ENCODE data around the gene FBN2. TPM values are rescaled to one million over a fixed set of nuclear protein-coding genes. Genes with fewer than 3 reads are reported as not detected.

FBN2 gene
- polyA plus RNA-seq, 1 donor from 2014 or later = not detected

DNA sequence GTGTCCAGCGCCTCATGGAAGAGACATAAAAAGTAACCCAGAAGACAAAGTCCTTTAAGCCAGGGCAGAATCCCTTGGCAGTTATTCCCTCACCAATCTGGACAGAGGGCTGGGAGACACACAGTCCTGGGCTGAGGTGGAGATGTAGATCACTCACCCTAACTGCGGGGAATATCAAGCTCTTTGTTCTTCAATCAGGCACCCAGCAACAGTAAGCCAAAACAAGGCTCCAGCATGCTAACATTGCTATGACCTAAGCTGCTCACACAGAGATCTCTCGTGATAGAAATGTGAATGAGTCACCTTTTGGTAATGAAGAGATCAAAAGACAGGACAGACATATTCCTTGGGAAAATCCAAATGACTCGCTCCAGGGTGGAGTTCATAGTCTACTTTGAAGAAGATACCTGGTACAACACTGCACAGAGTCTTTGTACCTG is 101.3 kb downstream of the FBN2 start:
- H3K27me3 Mint-ChIP-seq = no peaks in the 10 kb centered on the region
- no peak overlapping the region for H3K4me3 Mint-ChIP-seq
- no peaks in the 10 kb centered on the region for H3K4me1 Mint-ChIP-seq
- no peaks in the 10 kb centered on the region for H3K9me3 Mint-ChIP-seq
- no peak overlapping the region for H3K27ac Mint-ChIP-seq
- no peaks in the 10 kb centered on the region for H3K36me3 Mint-ChIP-seq

DNA sequence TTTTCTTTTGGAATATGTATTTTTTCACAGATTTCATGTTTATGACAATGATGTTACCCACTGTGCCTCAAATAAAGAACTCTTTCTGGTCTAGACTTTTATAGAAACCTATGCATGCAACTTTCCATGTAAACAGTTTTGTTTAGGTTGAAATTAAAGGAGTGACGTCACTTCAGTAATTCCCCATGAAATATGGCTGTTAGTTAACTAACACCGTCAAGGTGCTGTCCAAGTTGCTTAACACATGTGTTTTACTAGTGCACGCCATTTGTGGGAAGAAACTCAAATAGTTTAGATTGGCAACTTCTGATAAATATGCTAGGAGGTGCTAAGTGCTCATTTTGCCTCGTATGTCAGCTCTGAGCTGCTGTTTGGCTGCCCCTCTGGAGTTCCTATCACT is 102.2 kb downstream of the FBN2 start:
- no peaks in the 10 kb centered on the region for H3K36me3 Mint-ChIP-seq
- H3K9me3 Mint-ChIP-seq = no peaks in the 10 kb centered on the region
- H3K4me1 Mint-ChIP-seq = no peaks in the 10 kb centered on the region
- no peak overlapping the region for H3K27ac Mint-ChIP-seq
- H3K27me3 Mint-ChIP-seq = no peaks in the 10 kb centered on the region
- H3K4me3 Mint-ChIP-seq = no peak overlapping the region

GRCh38 chr5:128434993-128435392 is 103.1 kb downstream of the FBN2 start:
- H3K36me3 Mint-ChIP-seq = no peaks in the 10 kb centered on the region
- H3K4me3 Mint-ChIP-seq = no peak overlapping the region
- no peak overlapping the region for H3K27ac Mint-ChIP-seq
- no peaks in the 10 kb centered on the region for H3K4me1 Mint-ChIP-seq
- H3K9me3 Mint-ChIP-seq = no peaks in the 10 kb centered on the region
- H3K27me3 Mint-ChIP-seq = no peaks in the 10 kb centered on the region

DNA sequence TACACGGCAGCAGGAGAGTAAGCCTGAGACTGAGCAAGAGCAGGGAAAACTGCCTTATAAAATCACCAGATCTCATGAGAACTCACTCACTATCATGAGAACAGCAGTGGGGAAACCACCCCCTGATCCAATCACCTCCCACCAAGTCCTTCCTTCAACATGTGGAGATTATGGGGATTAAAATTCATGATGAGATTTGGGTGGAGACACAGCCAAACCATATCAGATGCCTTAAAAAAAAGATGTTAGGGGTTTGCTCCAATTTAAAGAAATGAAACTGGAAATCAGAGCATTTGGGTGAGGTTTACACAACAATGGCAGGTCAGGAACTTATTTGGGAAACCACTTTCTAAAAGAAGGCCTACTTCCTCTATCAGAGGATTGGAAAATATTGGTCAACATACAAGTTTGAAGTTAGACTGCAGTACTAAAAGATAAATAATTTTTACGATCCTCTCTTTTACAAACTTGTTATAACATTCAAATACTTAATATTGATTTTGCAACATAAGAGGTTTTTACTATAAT is 105.1 kb downstream of the FBN2 start:
- Mint-ChIP-seq H3K4me1 (peaks cover 0 to 1% (median 0%) of the 10 kb centered on the region in 3 donors), H3K4me3 (no peak overlapping the region), H3K27me3 (no peaks in the 10 kb centered on the region), H3K36me3 (no peaks in the 10 kb centered on the region), H3K27ac (no peak overlapping the region), H3K9me3 (no peaks in the 10 kb centered on the region)

- Mint-ChIP-seq H3K36me3 (no peaks in the 10 kb centered on the region), H3K27me3 (no peaks in the 10 kb centered on the region), H3K4me3 (no peak overlapping the region), H3K9me3 (peaks cover 0 to 2% (median 0%) of the 10 kb centered on the region in 3 donors), H3K4me1 (peaks cover 0 to 1% (median 0%) of the 10 kb centered on the region in 3 donors), H3K27ac (no peak overlapping the region)
Measured at GRCh38 chr5:128427921-128428320, 110.1 kb downstream of the FBN2 start.

- H3K4me3 Mint-ChIP-seq = no peak overlapping the region
Measured at GRCh38 chr5:128426090-128426534, 111.9 kb downstream of the FBN2 start.

GRCh38 chr5:128424646-128425045 is 113.4 kb downstream of the FBN2 start:
- Mint-ChIP-seq H3K36me3 (no peaks in the 10 kb centered on the region), H3K27me3 (no peaks in the 10 kb centered on the region), H3K27ac (no peak overlapping the region), H3K9me3 (peaks cover 0 to 2% (median 0%) of the 10 kb centered on the region in 3 donors), H3K4me3 (no peak overlapping the region), H3K4me1 (peaks cover 0 to 1% (median 0%) of the 10 kb centered on the region in 3 donors)

More at GRCh38 chr5:128426090-128426534, 111.9 kb downstream of the FBN2 start:
- Mint-ChIP-seq H3K4me1 (peaks cover 0 to 1% (median 0%) of the 10 kb centered on the region in 3 donors), H3K9me3 (peaks cover 0 to 2% (median 0%) of the 10 kb centered on the region in 3 donors), H3K36me3 (no peaks in the 10 kb centered on the region), H3K27me3 (no peaks in the 10 kb centered on the region), H3K27ac (no peak overlapping the region)

GRCh38 chr5:128422612-128423011 is 115.4 kb downstream of the FBN2 start:
- Mint-ChIP-seq H3K4me1 (no peaks in the 10 kb centered on the region), H3K36me3 (no peaks in the 10 kb centered on the region), H3K4me3 (no peak overlapping the region)

GRCh38 chr5:128414469-128414868 is 123.6 kb downstream of the FBN2 start:
- no peak overlapping the region for H3K27ac Mint-ChIP-seq
- no peaks in the 10 kb centered on the region for H3K4me1 Mint-ChIP-seq
- H3K27me3 Mint-ChIP-seq = no peaks in the 10 kb centered on the region
- H3K36me3 Mint-ChIP-seq = peaks cover 1% of the 10 kb centered on the region
- H3K4me3 Mint-ChIP-seq = no peak overlapping the region
- H3K9me3 Mint-ChIP-seq = peaks cover 1 to 4% (median 2%) of the 10 kb centered on the region in 3 donors

More at GRCh38 chr5:128422612-128423011, 115.4 kb downstream of the FBN2 start:
- Mint-ChIP-seq H3K27ac (no peak overlapping the region), H3K9me3 (peaks cover 0 to 4% (median 0%) of the 10 kb centered on the region in 3 donors), H3K27me3 (no peaks in the 10 kb centered on the region)

DNA sequence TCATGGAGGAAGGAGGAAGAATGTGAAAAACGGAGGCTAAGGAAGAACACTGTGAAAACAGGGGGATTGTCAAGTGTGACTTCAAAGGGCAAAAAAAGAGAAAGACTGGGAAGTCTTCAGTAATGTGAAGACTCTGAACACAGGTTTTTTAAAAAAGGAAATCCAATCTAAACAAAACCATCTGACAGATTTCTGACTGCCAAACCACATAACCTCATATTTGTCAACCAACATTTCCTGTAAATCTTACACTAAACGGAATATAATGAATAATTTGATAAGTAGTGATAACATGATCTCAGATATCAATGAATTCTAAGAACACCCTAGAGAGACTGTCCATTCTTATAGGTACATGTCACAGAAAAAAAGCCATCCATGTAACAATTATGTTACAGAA is 124.7 kb downstream of the FBN2 start:
- Mint-ChIP-seq H3K4me3 (peak overlapping the region in 1 of 4 donors; percentile 4), H3K27me3 (no peaks in the 10 kb centered on the region), H3K4me1 (no peaks in the 10 kb centered on the region), H3K9me3 (peaks cover 1 to 4% (median 2%) of the 10 kb centered on the region in 3 donors), H3K27ac (peak overlapping the region in 1 of 3 donors; percentile 41), H3K36me3 (peaks cover 1% of the 10 kb centered on the region)

DNA sequence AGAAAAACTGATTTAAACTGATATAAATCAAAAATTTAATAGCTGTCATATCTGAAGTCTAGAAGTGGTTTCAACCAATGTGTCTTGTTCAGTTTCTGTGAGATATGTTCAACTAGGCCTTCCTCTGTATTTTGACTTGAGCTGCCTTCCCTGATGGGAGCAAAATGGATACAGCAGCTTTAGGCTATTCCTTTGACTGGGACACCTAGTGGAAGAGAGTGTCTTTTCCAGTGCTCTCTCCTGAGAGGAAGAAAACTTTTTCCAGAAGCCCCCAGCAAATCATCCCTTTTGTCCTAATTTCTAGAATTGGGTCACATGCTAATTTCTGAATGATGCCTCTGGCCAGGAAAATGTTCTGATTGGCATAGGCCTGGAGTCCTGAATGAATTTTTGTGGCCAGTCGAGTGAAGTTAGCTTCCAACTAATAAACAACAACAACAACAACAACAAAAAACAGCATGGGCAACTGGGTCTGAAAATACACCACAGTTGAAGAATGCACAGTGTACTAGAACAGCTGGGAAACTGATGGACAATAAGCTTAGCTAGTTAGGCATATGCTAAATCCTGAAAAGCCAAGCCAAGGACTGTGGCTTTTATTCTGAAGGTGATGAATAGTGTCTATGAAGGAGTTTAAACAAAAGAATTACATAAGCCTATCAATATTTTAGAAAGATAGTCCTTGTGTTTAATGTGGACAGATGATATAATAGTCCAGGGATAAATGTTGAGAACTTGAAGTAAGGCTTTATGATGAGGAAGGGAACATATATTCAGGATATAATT is 125.7 kb downstream of the FBN2 start:
- peaks cover 1% of the 10 kb centered on the region for H3K36me3 Mint-ChIP-seq
- no peak overlapping the region for H3K4me3 Mint-ChIP-seq
- H3K9me3 Mint-ChIP-seq = peaks cover 0 to 2% (median 1%) of the 10 kb centered on the region in 3 donors
- no peaks in the 10 kb centered on the region for H3K4me1 Mint-ChIP-seq
- no peak overlapping the region for H3K27ac Mint-ChIP-seq
- H3K27me3 Mint-ChIP-seq = no peaks in the 10 kb centered on the region

GRCh38 chr5:128409166-128409800 is 128.8 kb downstream of the FBN2 start:
- no peaks in the 10 kb centered on the region for H3K27me3 Mint-ChIP-seq
- peaks cover 1% of the 10 kb centered on the region for H3K36me3 Mint-ChIP-seq
- H3K27ac Mint-ChIP-seq = no peak overlapping the region
- no peak overlapping the region for H3K4me3 Mint-ChIP-seq
- H3K9me3 Mint-ChIP-seq = peaks cover 0 to 1% (median 0%) of the 10 kb centered on the region in 3 donors
- H3K4me1 Mint-ChIP-seq = no peaks in the 10 kb centered on the region

DNA sequence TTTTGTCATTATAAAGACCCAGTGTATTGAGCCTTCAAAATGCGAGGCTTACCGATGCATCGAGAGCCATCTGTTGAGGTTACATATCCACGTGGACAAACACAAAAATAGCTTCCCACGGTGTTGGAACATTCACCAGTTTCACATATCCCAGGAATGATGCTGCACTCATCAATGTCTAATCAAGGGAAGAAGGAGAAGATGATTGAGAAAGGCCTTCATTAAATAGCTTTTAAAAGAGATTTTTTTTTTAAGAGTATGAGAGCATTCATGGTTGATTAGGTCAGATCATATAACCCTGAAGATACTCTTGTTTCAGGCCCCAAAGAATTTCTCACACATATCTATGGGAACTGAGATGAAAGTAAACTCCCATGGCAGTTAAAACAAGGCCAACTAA is 129.4 kb downstream of the FBN2 start:
- H3K9me3 Mint-ChIP-seq = peaks cover 0 to 1% (median 0%) of the 10 kb centered on the region in 3 donors
- no peak overlapping the region for H3K27ac Mint-ChIP-seq
- H3K36me3 Mint-ChIP-seq = peaks cover 1% of the 10 kb centered on the region
- no peaks in the 10 kb centered on the region for H3K4me1 Mint-ChIP-seq
- no peak overlapping the region for H3K4me3 Mint-ChIP-seq
- no peaks in the 10 kb centered on the region for H3K27me3 Mint-ChIP-seq

- Mint-ChIP-seq H3K9me3 (no peaks in the 10 kb centered on the region), H3K27ac (no peak overlapping the region), H3K27me3 (no peaks in the 10 kb centered on the region)
Measured at GRCh38 chr5:128407944-128408343, 130.1 kb downstream of the FBN2 start.

DNA sequence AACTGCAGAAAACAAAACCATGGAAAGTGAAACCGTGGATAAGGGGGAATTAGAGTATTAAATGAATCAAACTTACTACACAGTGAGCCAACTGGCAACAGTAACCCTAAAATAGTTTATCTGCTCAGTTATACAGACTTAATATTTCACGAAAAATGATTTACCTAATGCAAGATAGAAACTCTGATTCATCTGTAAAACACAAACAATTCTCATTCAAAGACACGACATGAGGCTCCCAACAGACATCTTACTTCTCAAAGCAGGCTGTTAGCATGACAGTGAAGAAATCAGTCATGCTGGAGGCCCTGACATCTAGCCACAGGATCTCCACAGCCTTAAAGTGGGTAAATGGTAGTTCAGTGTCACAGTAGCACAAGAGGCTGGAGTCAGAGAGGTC is 131.2 kb downstream of the FBN2 start:
- H3K4me1 Mint-ChIP-seq = no peaks in the 10 kb centered on the region
- H3K4me3 Mint-ChIP-seq = no peak overlapping the region
- H3K27ac Mint-ChIP-seq = no peak overlapping the region
- H3K36me3 Mint-ChIP-seq = no peaks in the 10 kb centered on the region
- H3K9me3 Mint-ChIP-seq = peaks cover 0 to 2% (median 0%) of the 10 kb centered on the region in 3 donors
- no peaks in the 10 kb centered on the region for H3K27me3 Mint-ChIP-seq

More at GRCh38 chr5:128407944-128408343, 130.1 kb downstream of the FBN2 start:
- H3K4me3 Mint-ChIP-seq = no peak overlapping the region
- H3K4me1 Mint-ChIP-seq = no peaks in the 10 kb centered on the region
- H3K36me3 Mint-ChIP-seq = no peaks in the 10 kb centered on the region
